A549 (cell line): ENCODE measurements around the gene SLC8A1.

Source experiments
- CEBPB ChIP-seq, 2 experiments: fragments of >200 bp in 1 of 2; sonication (Bioruptor Twin) in 1 of 2; formaldehyde crosslinking in 1 of 2; IDR thresholded peaks; 2 replicates each; pipeline ENCODE4 v1.6.1; 2012 to 2016
- EP300 ChIP-seq, 2 experiments: fragments of >200 bp; sonication (Bioruptor Twin); formaldehyde crosslinking; IDR thresholded peaks; 2 replicates in 1 of 2; 3 replicates in 1 of 2; pipeline ENCODE4 v1.6.1; 2016 to 2017
- MAX ChIP-seq: IDR thresholded peaks from 2 replicates; pipeline ENCODE4 v1.6.1; 2012
- PHF8 ChIP-seq: fragments of 200-600 bp; sonication (generic); IDR thresholded peaks from 2 replicates; pipeline ENCODE4 v1.6.1; 2016; ENCODE audit warnings: low read depth, mild to moderate bottlenecking, antibody characterized with exemption, moderate library complexity, borderline replicate concordance
- POLR2A ChIP-seq: IDR thresholded peaks from 2 replicates; pipeline ENCODE4 v1.6.1; 2012; ENCODE audit warnings: mild to moderate bottlenecking, low read length
- RARB ChIP-seq: fragments of 250-450 bp; sonication (Bioruptor Pico); IDR thresholded peaks from 2 replicates; pipeline ENCODE4 v1.8.0; 2021; ENCODE audit warnings: mild to moderate bottlenecking, moderate library complexity
- RNF2 ChIP-seq: fragments of 200-600 bp; sonication (generic); IDR thresholded peaks from 2 replicates; pipeline ENCODE4 v1.6.1; 2016; ENCODE audit warnings: low read depth, mild to moderate bottlenecking, antibody characterized with exemption, moderate library complexity, borderline replicate concordance
- SMC3 ChIP-seq: fragments of >200 bp; sonication (Bioruptor Twin); formaldehyde crosslinking; IDR thresholded peaks from 3 replicates; pipeline ENCODE4 v1.6.1; 2018; ENCODE audit warnings: inconsistent platforms
- TF ChIP-seq, protein P1 (sequence below): fragments of >200 bp; sonication (Bioruptor Twin); formaldehyde crosslinking; IDR thresholded peaks from 3 replicates; pipeline ENCODE4 v1.5.1; 2016

DNA sequence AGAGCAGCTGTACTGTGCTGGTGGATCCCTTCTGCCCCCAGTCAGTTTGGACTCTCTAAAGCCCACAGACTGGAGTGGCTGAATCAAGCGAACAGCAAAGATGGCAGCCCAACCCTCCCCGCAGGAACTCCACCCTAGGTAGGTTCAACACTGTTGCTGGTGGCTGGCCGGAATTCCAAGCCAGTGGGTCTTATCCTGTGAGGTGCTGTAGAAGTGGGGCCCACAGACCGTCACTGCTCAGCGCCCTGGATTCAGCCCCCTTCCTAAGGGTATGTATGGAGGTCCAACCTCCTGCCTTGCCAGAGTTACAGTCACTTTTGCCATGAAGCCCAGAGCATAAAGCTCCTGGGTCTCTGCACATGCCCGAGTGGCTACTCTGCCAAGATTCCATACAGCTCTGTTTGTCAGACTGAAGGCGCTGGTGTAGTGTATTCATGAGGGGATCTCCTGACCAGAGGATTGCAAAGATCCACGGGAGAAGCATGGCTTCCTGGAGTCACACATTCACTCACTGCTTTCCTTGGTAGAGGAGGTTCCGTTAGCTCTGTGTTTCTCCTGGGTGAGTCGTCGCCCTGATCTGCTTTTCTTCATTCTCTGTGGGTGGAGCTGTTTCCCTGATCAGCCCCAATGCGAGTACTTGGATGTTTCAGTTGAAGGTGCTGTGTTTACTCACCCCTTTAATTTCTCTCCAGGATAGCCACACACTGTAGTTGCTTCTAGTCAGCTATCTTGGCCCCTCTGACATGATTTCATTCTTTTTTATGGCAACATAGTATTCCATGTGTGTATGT, 379.3 kb downstream of the SLC8A1 start:
- TF ChIP-seq CEBPB (IDR thresholded peaks at IDR 0.05): no peak
- no peak for TF ChIP-seq POLR2A
- TF ChIP-seq, protein P1, sequence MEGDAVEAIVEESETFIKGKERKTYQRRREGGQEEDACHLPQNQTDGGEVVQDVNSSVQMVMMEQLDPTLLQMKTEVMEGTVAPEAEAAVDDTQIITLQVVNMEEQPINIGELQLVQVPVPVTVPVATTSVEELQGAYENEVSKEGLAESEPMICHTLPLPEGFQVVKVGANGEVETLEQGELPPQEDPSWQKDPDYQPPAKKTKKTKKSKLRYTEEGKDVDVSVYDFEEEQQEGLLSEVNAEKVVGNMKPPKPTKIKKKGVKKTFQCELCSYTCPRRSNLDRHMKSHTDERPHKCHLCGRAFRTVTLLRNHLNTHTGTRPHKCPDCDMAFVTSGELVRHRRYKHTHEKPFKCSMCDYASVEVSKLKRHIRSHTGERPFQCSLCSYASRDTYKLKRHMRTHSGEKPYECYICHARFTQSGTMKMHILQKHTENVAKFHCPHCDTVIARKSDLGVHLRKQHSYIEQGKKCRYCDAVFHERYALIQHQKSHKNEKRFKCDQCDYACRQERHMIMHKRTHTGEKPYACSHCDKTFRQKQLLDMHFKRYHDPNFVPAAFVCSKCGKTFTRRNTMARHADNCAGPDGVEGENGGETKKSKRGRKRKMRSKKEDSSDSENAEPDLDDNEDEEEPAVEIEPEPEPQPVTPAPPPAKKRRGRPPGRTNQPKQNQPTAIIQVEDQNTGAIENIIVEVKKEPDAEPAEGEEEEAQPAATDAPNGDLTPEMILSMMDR: no peak
- TF ChIP-seq EP300 (IDR thresholded peaks at IDR 0.05): no peak
- no peak for TF ChIP-seq SMC3
- TF ChIP-seq MAX: no peak
- TF ChIP-seq RNF2: no peak
- no peak for TF ChIP-seq PHF8
- no peak for TF ChIP-seq RARB
